Fibroblast of pulmonary artery (primary cell): ENCODE data around the gene ITIH1.

Source experiments
- DNase-seq: peaks from one replicate; pipeline ENCODE4 v3.0.0-alpha.2; 2010; ENCODE audit warnings: low read depth
- H3K4me3 ChIP-seq: replicated peaks from 2 replicates; pipeline ENCODE4 v1.5.1; 2011; ENCODE audit warnings: low read depth, mild to moderate bottlenecking, control low read depth, low read length, moderate library complexity
- CTCF ChIP-seq: IDR thresholded peaks from 2 replicates; pipeline ENCODE4 v1.5.1; 2011; ENCODE audit warnings: mild to moderate bottlenecking, control low read depth, low read length, inconsistent platforms; ENCODE audit errors: missing control alignments

Gene ITIH1

GRCh38 chr3:52816199-52816598 is 38.8 kb downstream of the ITIH1 start:
- TF ChIP-seq CTCF, result no peak
- no peak overlapping the region for H3K4me3 ChIP-seq
- no peak for DNase-seq

- DNase-seq, result no peak
- no peak overlapping the region for H3K4me3 ChIP-seq
- TF ChIP-seq CTCF, result no peak
Measured at GRCh38 chr3:52816654-52817053, 39.3 kb downstream of the ITIH1 start.

- no peak overlapping the region for H3K4me3 ChIP-seq
- no peak for DNase-seq
- no peak for TF ChIP-seq CTCF
Measured at GRCh38 chr3:52817221-52817620, 39.8 kb downstream of the ITIH1 start.

- no peak for DNase-seq
- no peak overlapping the region for H3K4me3 ChIP-seq
- TF ChIP-seq CTCF, result no peak
Measured at GRCh38 chr3:52817860-52818259, 40.5 kb downstream of the ITIH1 start.

GRCh38 chr3:52819936-52820335 is 42.5 kb downstream of the ITIH1 start:
- no peak for DNase-seq
- TF ChIP-seq CTCF, result no peak
- H3K4me3 ChIP-seq, result no peak overlapping the region

GRCh38 chr3:52820736-52821135 is 43.3 kb downstream of the ITIH1 start:
- peak; percentile 22 for DNase-seq

More at GRCh38 chr3:52820736-52821135, 43.3 kb downstream of the ITIH1 start:
- H3K4me3 ChIP-seq, result no peak overlapping the region
- TF ChIP-seq CTCF, result peak; percentile 71
